Transverse colon (tissue), 4 donors: ENCODE results near the gene RESF1.

Experiments
- CTCF ChIP-seq, 5 experiments: fragments of 200-600 bp in 3 of 5; fragments of 450-650 bp in 2 of 5; sonication (generic) in 3 of 5; IDR thresholded peaks; 1 replicate in 2 of 5; 2 replicates in 3 of 5; pipeline ENCODE4 v1.5.1; 2016 to 2017; ENCODE audit warnings: antibody characterized with exemption in 5 of 5, inconsistent platforms in 3 of 5, mild to moderate bottlenecking in 2 of 5, moderate library complexity in 1 of 5
- POLR2AphosphoS5 ChIP-seq, 3 donors: sonication (generic); formaldehyde crosslinking; IDR thresholded peaks; one replicate each; pipeline ENCODE4 v1.6.1; 2016; ENCODE audit warnings: antibody characterized with exemption in 3 of 3

GRCh38 chr12:31985832-31986231 is 26.6 kb downstream of the RESF1 start:
- TF ChIP-seq POLR2AphosphoS5 (IDR thresholded peaks at IDR 0.05) (no peak), CTCF (IDR thresholded peaks at IDR 0.05) (no peak)
